ENCODE data around the gene OARD1. TPM values are rescaled to one million over a fixed set of nuclear protein-coding genes. Genes with fewer than 3 reads are reported as not detected.

Gene OARD1
- total RNA-seq, 1 experiment from 2014 or later, result 33.7 TPM

DNA sequence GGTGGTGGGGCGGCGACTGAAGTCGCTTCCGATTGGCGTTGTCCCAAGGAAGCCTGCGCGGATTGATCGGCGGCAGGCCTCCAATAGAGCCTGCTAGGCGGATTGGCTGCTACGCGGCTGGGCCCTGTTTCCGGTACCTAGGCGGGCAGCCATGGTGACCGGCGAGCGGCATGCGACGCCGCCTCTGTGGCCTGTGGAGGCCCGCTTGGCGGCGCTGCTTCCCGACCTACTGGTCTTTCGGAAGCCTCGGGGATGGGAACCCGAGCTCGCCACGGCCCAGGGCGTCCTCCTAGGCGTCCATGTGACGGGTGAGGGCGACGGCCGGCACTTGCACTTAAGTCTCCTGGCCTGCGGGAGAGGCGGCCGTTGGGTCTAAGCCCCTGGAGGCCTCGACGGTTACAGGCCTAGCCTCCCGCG, 28.7 kb upstream of the OARD1 start (continued):
- TF ChIP-seq, protein P1, sequence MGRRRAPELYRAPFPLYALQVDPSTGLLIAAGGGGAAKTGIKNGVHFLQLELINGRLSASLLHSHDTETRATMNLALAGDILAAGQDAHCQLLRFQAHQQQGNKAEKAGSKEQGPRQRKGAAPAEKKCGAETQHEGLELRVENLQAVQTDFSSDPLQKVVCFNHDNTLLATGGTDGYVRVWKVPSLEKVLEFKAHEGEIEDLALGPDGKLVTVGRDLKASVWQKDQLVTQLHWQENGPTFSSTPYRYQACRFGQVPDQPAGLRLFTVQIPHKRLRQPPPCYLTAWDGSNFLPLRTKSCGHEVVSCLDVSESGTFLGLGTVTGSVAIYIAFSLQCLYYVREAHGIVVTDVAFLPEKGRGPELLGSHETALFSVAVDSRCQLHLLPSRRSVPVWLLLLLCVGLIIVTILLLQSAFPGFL (CRISPR knock-in tag; IDR thresholded peaks at IDR 0.05; ENCODE audit: borderline replicate concordance), result no peak
- no peak for TF ChIP-seq HMGA2 (CRISPR knock-in tag; IDR thresholded peaks at IDR 0.05)

GRCh38 chr6:41098366-41098765, 26.2 kb upstream of the OARD1 start:
- Mint-ChIP-seq H3K27me3 (ENCODE audit: low read depth) (peaks cover 6% of the 10 kb centered on the region; the same call in 1 of the 2 replicates), H3K9me3 (no peaks in the 10 kb centered on the region), H3K36me3 (peaks cover 67% of the 10 kb centered on the region), H3K27ac (no peak overlapping the region), H3K4me1 (peaks cover 18% of the 10 kb centered on the region), H3K4me3 (no peak overlapping the region)
- ATAC-seq (no peak), DNase-seq (ENCODE audit: low spot score) (no peak)
- TF ChIP-seq JAZF1 (CRISPR knock-in tag; IDR thresholded peaks at IDR 0.05) (no peak), JUN (CRISPR knock-in tag; IDR thresholded peaks at IDR 0.05) (no peak), CREM (CRISPR knock-in tag; IDR thresholded peaks at IDR 0.05) (no peak), ZNF281 (CRISPR knock-in tag; IDR thresholded peaks at IDR 0.05) (no peak), E2F1 (CRISPR knock-in tag; IDR thresholded peaks at IDR 0.05) (no peak), TCF7 (CRISPR knock-in tag; IDR thresholded peaks at IDR 0.05; ENCODE audit: low read depth) (no peak), MYBL2 (CRISPR knock-in tag; IDR thresholded peaks at IDR 0.05) (no peak), ATF3 (CRISPR knock-in tag; conservative IDR thresholded peaks at IDR 0.05) (no peak), RELA (CRISPR knock-in tag; IDR thresholded peaks at IDR 0.05; ENCODE audit: borderline replicate concordance) (no peak), GRHL2 (CRISPR knock-in tag; IDR thresholded peaks at IDR 0.05; ENCODE audit: insufficient replicate concordance, severe bottlenecking) (no peak), USF1 (CRISPR knock-in tag; IDR thresholded peaks at IDR 0.05) (no peak)
- TF ChIP-seq, protein P2, sequence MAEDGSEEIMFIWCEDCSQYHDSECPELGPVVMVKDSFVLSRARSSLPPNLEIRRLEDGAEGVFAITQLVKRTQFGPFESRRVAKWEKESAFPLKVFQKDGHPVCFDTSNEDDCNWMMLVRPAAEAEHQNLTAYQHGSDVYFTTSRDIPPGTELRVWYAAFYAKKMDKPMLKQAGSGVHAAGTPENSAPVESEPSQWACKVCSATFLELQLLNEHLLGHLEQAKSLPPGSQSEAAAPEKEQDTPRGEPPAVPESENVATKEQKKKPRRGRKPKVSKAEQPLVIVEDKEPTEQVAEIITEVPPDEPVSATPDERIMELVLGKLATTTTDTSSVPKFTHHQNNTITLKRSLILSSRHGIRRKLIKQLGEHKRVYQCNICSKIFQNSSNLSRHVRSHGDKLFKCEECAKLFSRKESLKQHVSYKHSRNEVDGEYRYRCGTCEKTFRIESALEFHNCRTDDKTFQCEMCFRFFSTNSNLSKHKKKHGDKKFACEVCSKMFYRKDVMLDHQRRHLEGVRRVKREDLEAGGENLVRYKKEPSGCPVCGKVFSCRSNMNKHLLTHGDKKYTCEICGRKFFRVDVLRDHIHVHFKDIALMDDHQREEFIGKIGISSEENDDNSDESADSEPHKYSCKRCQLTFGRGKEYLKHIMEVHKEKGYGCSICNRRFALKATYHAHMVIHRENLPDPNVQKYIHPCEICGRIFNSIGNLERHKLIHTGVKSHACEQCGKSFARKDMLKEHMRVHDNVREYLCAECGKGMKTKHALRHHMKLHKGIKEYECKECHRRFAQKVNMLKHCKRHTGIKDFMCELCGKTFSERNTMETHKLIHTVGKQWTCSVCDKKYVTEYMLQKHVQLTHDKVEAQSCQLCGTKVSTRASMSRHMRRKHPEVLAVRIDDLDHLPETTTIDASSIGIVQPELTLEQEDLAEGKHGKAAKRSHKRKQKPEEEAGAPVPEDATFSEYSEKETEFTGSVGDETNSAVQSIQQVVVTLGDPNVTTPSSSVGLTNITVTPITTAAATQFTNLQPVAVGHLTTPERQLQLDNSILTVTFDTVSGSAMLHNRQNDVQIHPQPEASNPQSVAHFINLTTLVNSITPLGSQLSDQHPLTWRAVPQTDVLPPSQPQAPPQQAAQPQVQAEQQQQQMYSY (CRISPR knock-in tag; IDR thresholded peaks at IDR 0.05), result no peak
- ChIA-PET POLR2A (interaction anchor here (1.1 kb wide), 1 partner anchor 55 kb away, joined by 3 read pairs; no protein-coding TSS in a partner anchor), CTCF (interaction anchor here (1.2 to 5.8 kb wide), 2 partner anchors 83 to 93 kb away, joined by 3 to 115 read pairs; no protein-coding TSS in a partner anchor)

All from WTC11 (cell line).